Right renal cortex interstitium (tissue), 3 donors: Measurements from ENCODE around the gene TAS2R19. TPM values are rescaled to one million over a fixed set of nuclear protein-coding genes. Genes with fewer than 3 reads are reported as not detected.
"Not testable (repeated sequence)": the region's sequence is repeated elsewhere in the genome, so short reads cannot be mapped to it uniquely, and the experiment has no call there.

ENCODE experiments used
- DNase-seq, 3 donors: peaks; one replicate each; pipeline ENCODE4 v3.0.0-alpha.2; 2013; ENCODE audit warnings: low read depth in 3 of 3, low spot score in 2 of 3
- polyA plus RNA-seq, 3 donors: library from polyadenylated mRNA; unstranded; fragments of 120-200 nt; gene quantifications; one replicate each; pipeline ENCODE4 v1.2.1, GENCODE V29; 2013; ENCODE audit not compliant: insufficient read length in 3 of 3

TAS2R19 gene
- 1 to 10 TPM in 2 of 3 donors, under 1 TPM in 1; 0.94 to 1.8 (median 1.2) TPM for polyA plus RNA-seq

- no peak for DNase-seq
Measured at GRCh38 chr12:11022520-11022919, at the start of gene TAS2R19. TAS2R19 (minus strand) TSS chr12:11022620; CDS start chr12:11022571, 49 bp downstream.

- DNase-seq, result no peak
Measured at GRCh38 chr12:11071414-11071813, 49.0 kb upstream of the TAS2R19 start.

GRCh38 chr12:11070999-11071398, 48.6 kb upstream of the TAS2R19 start:
- no peak for DNase-seq

- no peak for DNase-seq
Measured at GRCh38 chr12:11069854-11070365, 47.5 kb upstream of the TAS2R19 start.

GRCh38 chr12:11067514-11067913, 45.1 kb upstream of the TAS2R19 start:
- no peak for DNase-seq

GRCh38 chr12:11062194-11062593, 39.8 kb upstream of the TAS2R19 start, which contains the start of gene TAS2R46:
TAS2R46 (minus strand) TSS chr12:11062294; CDS start chr12:11062294, 0 bp downstream.
- DNase-seq, result not testable (repeated sequence)

- no peak for DNase-seq
Measured at GRCh38 chr12:11059784-11060183, 37.4 kb upstream of the TAS2R19 start.

- no peak for DNase-seq
Measured at GRCh38 chr12:11059041-11059440, 36.6 kb upstream of the TAS2R19 start.

GRCh38 chr12:11055306-11055705, 32.9 kb upstream of the TAS2R19 start:
- no peak for DNase-seq

GRCh38 chr12:11049806-11050531, 27.5 kb upstream of the TAS2R19 start:
- DNase-seq, result not testable (repeated sequence)

- not testable (repeated sequence) for DNase-seq
Measured at GRCh38 chr12:11041366-11041765, 18.9 kb upstream of the TAS2R19 start.

GRCh38 chr12:11040162-11040561, 17.7 kb upstream of the TAS2R19 start:
- no peak for DNase-seq

- DNase-seq, result no peak
Measured at GRCh38 chr12:11039171-11039570, 16.8 kb upstream of the TAS2R19 start.

GRCh38 chr12:11033959-11034358, 11.5 kb upstream of the TAS2R19 start:
- DNase-seq, result not testable (repeated sequence)

- no peak for DNase-seq
Measured at GRCh38 chr12:11031307-11031706, 8.9 kb upstream of the TAS2R19 start, which contains the start of gene TAS2R31. TAS2R31 (minus strand) TSS chr12:11031407; CDS start chr12:11031335, 72 bp downstream.

- DNase-seq, result no peak
Measured at GRCh38 chr12:11026118-11026517, 3.7 kb upstream of the TAS2R19 start.

- no peak for DNase-seq
Measured at GRCh38 chr12:11023387-11023786, 967 bp upstream of the TAS2R19 start.

- DNase-seq, result no peak
Measured at GRCh38 chr12:11016937-11017336, 5.5 kb downstream of the TAS2R19 start.

GRCh38 chr12:11015775-11016430, 6.5 kb downstream of the TAS2R19 start:
- DNase-seq, result no peak

- DNase-seq, result no peak
Measured at GRCh38 chr12:11014234-11014633, 8.2 kb downstream of the TAS2R19 start.

GRCh38 chr12:11007608-11008007, 14.8 kb downstream of the TAS2R19 start:
- no peak for DNase-seq

GRCh38 chr12:10998204-10998603, 24.2 kb downstream of the TAS2R19 start, which contains the start of gene TAS2R20:
TAS2R20 (minus strand) TSS chr12:10998304; CDS start chr12:10997875, 429 bp downstream.
- no peak for DNase-seq
